Right kidney (tissue), 1 donor: ENCODE data around the gene ISCU.
A peak's percentile ranks its signal among the peaks of the same experiment; 100 is the strongest.

Experiments
- DNase-seq: peaks from one replicate; pipeline ENCODE4 v3.0.0-alpha.2; 2016

The ISCU gene

GRCh38 chr12:108603743-108604142 lies 41.3 kb downstream of the ISCU start:
- DNase-seq = no peak

DNA sequence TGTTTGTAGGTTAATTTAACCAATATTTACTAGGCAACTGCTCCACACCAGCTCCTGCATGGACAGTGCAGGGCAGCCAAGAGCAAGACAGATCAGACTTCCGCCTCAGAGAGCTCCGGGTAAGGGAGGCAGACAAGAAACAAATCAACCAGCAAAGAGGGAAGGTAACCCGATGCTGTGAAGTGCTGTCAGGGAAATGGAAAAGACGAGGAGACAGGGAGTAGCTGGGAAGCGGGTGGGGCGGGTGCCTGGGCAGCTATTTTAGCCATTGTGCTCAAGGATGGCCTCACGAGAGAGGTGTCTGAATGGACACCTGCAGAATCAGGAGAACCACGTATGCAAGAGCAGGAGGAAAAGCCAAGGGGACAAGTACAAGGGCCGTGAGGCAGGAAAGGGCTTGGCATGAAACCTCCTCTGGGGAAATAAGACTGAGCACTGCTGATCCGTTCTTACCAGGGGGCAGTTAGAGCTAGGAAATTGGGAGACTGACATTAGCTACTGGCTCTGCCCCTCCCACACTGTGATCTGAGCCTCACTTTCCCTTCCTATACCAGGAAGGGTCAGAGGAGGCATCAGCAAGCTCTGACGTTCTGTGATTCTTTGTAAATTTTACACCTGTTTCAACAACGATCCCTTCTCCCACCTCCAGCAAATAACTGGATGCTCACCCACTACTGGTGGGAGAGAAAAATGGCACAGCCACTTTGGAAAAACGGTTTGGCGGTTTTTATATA lies 42.0 kb downstream of the ISCU start:
- no peak for DNase-seq

GRCh38 chr12:108605000-108605689 lies 42.7 kb downstream of the ISCU start:
- DNase-seq = no peak

DNA sequence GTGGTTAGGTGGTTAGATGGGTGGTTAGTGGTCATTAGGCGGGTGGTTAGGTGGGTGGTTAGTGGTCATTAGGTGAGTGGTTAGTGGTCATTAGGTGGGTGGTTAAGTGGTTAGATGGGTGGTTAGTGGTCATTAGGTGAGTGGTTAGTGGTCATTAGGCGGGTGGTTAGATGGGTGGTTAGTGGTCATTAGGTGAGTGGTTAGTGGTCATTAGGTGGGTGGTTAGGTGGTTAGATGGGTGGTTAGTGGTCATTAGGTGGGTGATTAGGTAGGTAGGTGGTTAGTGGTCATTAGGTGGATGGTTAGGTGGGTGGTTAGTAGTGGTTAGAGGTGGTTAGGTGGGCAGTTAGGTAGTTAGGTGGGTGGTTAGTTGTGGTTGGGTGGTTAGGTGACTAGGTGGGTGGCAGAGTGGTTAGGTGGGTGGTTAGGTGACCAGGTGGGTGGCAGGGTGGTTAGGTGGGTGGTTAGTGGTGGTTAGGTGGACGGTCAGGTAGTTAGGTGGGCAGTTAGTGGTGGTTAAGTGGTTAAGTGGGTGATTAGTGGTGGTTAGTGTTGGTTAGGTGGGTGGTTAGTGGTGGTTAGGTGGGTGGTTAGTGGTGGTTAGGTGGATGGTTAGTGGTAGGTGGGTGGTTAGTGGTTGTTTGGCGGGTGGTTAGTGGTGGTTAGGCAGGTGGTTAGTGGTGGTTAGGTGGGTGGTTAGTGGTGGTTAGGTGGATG lies 43.5 kb downstream of the ISCU start:
- DNase-seq = no peak

- DNase-seq = no peak
Observed at GRCh38 chr12:108606492-108606891, 44.1 kb downstream of the ISCU start.

DNA sequence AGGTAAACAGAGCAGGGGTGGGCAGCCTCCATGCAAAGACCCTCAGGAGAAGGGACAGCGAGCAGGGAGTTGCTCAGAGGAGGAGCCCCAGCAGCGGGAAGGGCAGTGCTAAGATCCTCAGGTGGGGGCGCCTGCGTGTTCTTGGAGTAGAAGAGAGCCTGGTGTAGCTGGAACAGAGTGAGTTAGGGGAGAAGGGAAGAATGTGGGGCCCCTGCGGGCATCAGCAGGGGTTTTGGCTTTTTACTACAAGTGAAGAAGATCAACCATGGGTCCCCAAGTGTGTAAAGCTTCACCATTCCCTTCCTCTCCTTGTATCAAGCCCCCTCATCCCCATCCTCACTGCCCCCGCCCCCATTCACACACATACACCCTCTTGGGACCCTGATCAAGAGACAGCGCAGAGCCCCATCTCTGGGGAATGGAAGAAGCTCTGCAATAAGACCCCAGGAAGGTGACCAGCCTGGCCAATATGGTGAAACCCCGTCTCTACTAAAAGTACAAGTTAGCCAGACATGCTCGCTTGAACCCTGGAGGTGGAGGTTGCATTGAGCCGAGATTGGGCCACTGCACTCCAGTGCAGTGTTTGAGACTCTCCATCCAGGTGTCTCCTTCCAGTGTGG lies 45.7 kb downstream of the ISCU start:
- no peak for DNase-seq

- DNase-seq = no peak
Observed at GRCh38 chr12:108608616-108609015, 46.2 kb downstream of the ISCU start.

DNA sequence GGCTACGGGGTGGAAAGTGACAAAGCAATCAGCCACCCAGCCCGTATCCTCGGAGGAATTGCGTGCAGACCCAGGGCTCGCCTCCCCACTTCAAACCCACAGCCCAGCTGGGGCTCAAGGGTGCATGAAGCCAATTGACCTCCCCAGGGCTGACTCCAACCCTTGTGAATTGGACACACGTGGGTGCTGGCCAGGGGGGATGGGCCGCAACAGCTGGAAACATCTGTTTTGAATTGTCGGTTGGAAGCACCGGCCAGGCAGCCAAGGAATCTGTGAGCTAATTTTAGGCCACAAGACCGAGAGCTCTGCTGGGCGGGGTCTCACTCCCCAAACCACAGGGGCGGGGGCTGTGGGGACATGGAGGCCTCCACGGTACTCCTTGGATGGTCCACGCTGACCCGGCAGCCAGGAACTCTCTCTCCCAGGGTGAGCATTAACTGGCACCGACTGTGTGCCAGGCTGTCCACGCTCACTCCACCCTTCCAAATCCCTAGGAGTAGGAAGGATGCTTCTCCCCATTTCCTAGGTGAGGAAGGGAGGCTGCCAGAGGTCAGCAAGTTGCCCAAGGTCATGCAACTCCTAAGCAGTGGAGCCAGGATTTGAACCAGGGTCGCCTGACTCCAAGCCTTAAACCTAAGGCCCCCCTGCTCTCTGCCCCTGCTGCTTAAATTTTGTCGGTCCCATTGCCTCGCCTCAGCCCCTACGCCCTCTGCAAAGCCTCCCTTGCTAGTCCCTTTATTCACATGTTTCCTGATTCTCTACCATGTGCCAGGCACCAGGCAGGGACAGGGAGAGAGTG lies 47.3 kb downstream of the ISCU start:
- DNase-seq = peak; percentile 54

GRCh38 chr12:108610336-108610815 lies 48.0 kb downstream of the ISCU start:
- no peak for DNase-seq

- DNase-seq = no peak
Observed at GRCh38 chr12:108610856-108611605, 48.6 kb downstream of the ISCU start.

DNA sequence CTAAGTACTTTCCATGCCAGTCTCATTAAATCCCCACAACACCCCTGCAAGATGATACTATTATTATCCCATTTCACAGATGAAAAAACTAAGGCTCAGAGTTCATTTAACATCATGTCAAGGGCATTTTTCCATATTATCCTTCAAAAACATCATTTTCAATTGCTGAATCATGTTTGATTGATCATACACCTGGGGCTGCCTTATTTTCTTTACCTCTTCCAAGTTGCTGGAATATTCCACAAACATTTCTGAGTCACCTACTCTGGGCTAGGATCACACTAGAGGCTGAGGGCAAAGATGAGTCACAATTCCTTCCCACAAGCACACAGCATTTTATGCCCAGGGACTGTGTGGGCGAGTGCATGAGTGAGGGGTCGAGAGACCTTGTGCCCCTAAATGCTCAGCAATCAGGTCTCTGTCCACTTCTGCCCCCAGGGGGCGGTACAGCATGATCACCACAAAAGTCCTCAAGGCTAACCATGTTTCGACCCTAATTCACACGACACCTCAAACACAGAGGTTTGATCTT lies 49.6 kb downstream of the ISCU start:
- DNase-seq = no peak

DNA sequence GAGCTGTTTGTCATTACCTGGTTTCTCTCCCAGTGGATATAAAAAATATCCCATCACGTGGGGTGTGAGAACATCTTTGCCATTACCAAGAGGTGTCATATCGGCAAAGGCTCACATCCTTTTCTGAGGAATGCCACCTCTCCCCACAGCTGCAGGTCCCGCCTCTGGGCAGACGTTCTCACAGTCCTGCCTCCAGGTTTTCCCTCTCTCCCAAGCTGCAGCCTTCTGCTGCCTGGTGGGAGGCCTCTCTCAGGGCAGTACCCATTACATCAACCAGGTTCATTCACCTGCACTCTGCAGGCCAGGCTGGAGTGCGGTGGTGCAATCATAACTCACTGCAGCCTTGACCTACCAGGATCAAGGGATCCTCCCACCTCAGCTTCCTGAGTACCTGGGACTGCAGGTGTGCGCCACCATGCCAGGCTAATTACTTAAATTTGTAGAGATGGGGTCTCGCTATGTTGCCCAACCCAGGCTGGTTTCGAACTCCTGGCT lies 50.4 kb downstream of the ISCU start:
- no peak for DNase-seq

DNA sequence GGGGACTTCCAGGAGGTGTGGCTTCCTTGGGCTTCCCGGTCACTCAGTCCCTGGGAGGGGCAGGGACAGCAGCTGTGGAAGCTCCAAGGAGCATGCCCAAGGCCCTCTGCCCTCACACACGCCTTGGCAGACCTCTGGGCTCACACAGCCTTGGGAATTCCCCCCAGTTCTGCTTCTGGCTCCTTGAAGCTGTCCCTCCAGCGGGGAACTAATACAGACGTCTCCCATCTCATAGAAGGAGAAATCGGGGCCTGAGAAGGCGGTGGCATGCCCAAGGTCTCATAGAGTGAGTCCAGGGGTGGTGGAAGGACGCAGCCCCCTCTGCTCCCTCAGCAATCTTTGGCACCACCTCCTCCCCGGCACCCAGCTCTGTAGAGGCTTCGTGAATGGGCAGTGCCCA lies 51.2 kb downstream of the ISCU start:
- no peak for DNase-seq

DNA sequence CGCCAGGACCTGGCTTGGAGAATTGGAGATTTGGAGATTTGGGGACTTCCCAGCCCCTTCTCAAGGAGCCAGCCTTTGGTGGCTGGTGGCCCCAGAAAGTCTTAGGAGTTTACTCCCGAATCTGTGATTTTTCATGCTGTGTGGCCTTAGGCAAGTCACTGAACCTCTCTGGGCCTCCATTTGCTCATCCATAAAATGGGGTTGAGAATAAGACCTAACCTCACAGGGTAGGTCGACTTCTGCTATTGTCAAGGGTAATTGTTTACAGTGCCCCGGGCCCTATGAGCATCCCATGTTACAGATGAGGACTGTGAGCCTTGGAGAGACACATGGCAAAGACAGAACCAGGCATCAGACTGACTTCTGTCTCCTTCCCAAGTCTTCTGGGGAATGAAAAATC lies 51.6 kb downstream of the ISCU start:
- DNase-seq = no peak

DNA sequence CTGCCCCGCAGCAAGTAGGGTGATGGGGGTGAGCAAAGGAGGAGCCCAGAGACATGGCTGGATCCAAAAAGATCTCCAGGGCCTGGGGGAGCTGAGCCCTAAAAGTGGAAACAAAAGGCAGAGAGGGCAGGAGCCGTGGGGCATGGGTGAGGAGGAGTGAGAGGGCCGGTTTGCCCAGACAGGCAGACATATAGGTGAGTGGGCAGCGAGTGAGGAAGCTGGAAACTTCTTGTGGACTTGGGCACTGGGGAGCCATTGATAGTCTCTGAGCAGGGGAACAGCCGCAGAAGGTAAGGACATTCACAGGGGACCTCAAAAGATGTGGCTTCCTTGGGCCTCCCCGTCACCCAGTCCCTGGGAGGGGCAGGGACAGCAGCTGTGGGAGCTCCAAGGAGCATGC lies 52.2 kb downstream of the ISCU start:
- no peak for DNase-seq

DNA sequence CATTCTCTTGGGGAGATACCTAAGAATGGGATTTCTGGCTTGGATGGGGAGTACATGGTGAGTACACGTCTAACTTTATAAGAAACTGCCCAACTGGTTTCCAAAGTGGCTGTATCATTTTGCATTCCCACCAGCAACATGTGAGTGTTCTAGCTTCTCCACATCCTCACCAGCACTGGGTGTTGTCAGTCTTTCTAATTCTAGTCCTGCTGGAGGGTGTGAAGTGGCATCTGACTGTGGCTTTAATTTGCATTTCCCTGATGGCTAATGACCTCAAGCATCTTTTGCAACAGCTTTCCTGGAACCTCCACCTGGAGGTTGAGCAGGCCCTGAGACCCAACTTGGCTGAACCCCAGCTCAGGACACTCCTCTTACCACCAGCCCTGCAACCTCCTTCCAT lies 53.5 kb downstream of the ISCU start:
- no peak for DNase-seq

GRCh38 chr12:108616359-108616758 lies 54.0 kb downstream of the ISCU start:
- DNase-seq = no peak

DNA sequence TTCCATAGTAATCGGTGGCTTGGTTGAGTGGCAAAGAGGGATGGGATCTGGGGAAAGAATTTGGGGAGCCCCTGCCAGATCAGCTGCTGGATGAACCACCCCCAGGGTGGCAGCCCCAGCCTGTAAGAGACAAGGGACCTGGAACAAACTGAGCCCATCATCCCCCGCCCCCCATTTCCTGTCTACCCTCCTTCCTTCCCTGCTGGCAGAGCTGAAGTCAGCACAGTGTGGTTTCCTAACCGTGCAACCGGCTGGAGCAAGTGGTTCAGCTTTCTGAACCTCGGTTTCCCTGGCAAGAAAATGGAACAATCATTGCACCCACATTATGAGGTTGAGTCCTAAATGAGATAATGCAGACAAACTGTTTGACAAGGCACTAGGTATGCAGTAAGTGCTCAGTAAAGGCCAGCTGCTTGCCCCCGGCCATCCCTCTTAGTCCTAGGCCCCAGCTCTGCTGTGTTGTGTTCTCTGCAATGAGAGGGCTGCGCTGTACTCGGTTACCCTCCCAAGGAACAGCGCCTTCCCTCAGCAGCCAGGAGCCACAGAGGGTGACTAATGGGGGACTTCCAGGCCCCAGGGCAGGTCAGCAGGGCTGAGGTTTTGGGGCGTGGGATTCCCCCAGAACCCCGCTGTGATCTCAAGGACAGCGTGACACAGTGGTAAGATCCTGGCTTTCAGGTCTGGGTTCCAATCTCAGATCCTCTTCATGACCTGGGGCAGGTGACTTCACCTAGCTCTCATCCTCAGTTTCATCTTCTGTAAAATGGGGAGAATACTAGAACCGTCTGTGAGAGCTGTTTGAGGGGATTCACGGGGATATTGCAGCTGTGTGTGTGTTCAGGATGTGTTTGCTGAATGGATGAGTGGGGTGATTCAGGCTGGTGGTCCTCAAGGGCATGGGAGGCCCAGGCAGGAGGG lies 54.8 kb downstream of the ISCU start:
- no peak for DNase-seq

DNA sequence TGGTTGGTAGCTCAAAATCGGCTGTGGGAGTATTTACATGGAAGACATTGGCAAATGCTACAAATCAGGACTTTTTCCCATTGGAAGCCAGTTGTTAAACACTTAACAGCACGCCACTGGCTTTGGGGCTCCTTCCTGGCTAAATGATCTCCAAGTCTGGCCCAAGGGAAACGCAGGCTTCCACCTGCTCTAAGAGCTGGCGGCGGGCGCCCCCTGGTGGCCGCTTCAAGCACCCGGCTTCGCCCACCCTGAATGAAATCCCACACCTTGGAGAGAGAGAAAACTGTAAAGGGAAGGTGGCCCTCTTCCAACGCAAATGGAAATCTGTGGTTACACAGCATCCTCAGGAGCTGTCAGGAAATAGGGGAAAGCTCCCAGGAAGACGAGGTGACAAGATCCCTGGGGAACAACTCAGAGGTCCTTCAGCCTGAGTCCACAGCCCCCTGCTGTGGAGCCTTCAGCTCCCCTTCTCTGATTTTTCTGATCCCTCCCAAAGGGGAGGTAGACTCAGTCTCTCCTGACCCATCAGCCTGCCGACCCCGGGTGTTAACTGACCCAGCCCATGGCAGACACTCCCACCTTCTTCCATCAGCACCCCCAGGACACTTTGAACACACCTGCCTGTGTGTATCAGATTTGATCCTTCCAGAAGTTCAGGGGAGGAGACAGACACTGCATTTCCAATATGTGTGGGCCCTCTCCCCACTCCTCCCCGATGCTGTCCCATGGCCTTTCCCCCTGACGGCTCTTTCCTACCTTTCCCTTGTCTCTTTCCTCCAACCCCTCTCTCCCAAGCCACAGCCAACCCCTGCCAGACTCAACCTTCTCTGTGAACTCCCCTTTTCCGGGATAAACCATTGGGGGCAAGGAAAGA lies 55.9 kb downstream of the ISCU start:
- DNase-seq = peak; percentile 67
